DMS79 treated with DMSO at 0.1 percent for 48 hours (cell line): ENCODE data around the gene ANO2.

Experiments used
- DNase-seq: peaks from one replicate; lab custom pipeline; 2025; lab: John Stamatoyannopoulos, UW

ANO2 gene

GRCh38 chr12:5964913-5965900, 20.1 kb upstream of the ANO2 start:
- DNase-seq: no peak

- DNase-seq: no peak
Measured at GRCh38 chr12:5963515-5963914, 18.5 kb upstream of the ANO2 start.

- DNase-seq: no peak
Measured at GRCh38 chr12:5960783-5961182, 15.7 kb upstream of the ANO2 start.

GRCh38 chr12:5956987-5957386, 11.9 kb upstream of the ANO2 start:
- no peak for DNase-seq

- no peak for DNase-seq
Measured at GRCh38 chr12:5954661-5955060, 9.6 kb upstream of the ANO2 start.

DNA sequence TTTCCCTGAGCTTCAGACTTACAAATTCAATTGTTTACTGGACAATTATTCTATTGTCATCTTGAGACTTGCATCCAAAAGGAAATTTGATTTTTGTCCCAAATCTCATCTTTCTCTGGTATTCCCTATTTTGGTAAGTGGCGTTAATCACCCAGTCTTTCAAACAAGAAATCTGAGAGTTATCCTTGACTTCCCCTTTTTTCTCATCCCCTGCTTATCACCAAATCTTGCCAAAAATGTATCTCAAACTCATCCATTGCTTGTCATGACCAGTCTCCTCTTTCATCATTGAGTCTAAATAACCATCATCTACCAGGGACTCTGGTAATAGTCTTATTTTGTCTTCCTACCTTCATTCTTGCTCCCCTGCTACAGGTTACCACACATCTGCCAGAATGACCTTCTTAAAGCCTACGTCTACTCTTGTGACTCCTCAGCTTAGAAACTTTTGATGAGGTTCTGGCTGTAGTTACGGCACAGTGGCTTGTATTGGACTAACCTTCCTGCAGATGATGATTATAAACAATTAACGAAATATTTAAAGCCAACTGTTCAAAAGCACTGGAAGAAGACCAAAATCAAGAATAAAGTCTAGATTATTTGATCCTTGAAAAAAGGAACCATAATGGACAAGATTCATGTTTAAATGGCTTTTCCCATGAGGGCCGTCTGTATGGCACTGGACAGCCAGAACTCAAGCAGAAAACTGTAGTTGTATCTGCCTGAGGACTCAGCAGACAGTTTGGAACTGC, 9.0 kb upstream of the ANO2 start:
- no peak for DNase-seq

DNA sequence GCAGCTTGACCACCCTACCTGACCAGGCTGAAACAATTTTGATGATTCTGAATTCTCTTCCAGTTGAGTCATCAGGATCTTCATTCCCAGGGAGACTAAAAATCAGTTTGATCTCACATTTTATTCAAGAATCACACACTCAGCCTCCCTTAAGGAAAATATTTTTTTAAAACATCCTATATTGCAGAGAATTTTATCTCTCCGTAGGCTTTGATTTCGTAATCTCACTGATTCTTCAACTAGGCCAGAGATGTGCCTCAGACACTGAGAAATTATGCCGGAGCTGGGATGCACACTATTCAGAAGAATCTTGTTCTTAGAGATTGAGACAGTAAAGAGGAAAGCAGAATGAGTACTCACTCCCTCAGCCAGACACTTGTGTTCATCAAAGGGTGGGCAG, 7.0 kb upstream of the ANO2 start:
- no peak for DNase-seq

DNA sequence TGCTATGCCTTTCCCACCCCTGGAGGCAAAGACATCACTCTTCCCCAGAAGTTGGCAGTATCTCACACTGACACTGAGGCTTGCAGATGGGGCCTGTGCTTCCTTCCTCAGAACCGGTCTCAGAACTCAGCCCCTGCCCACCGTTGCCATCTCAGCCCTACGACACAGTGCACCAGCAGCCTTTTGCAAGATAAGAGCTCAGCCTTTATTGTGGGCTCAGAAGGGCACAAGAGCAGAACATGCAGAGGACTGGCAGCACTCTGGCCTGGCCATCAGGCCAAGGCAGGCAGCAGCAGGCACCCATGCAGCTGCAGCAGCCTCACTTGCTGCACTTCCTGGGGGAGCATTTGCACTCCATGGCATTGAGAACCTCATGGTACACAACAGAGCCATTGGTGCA, 3.6 kb upstream of the ANO2 start:
- no peak for DNase-seq

- no peak for DNase-seq
Measured at GRCh38 chr12:5947006-5947405, 1.9 kb upstream of the ANO2 start.

- no peak for DNase-seq
Measured at GRCh38 chr12:5946388-5946787, 1.3 kb upstream of the ANO2 start.

GRCh38 chr12:5944688-5945070, 380 bp downstream of the ANO2 start:
- peak; percentile 50 for DNase-seq

DNA sequence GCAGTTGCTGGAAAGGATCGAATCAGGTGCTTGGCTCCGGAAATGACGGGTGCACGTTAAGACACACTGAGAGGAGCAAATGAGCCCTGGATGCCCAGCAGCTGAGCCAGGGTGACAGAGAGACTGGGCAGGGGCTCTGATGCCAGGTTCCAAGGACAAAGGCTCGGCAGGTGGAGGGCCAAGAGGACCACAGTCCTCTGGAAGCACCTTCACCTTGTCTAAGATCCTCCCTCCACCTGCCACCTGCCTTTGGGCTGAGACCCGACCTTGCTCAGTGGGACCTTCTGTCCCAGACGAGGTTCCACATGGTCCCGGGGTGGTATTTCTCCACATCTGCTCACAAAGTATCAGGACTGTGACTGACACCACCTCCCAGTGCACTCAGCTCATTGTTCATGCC, 1.0 kb downstream of the ANO2 start:
- no peak for DNase-seq

GRCh38 chr12:5941907-5942306, 3.2 kb downstream of the ANO2 start:
- DNase-seq: no peak

GRCh38 chr12:5927732-5928516, 17.1 kb downstream of the ANO2 start:
- no peak for DNase-seq

- no peak for DNase-seq
Measured at GRCh38 chr12:5925646-5926045, 19.4 kb downstream of the ANO2 start.

DNA sequence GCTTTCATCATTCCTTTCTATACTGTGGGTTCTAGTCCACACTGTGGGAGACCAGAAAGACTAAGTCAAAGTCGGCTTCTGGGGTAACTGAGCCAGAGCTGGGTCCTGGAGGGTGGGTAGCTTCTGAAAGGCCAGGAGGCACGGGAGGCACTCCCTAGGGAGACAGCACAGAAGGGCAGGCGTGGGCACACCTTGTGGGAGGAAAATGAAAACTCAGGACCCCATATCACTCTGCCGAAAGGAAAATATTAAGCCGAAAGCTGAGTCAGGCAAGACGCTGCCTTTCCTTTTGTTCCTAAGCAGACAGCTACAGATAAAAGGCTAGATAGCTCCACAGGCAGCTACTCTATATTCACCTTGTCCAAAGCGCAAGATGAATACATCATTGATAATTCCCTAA, 20.7 kb downstream of the ANO2 start:
- DNase-seq: no peak

DNA sequence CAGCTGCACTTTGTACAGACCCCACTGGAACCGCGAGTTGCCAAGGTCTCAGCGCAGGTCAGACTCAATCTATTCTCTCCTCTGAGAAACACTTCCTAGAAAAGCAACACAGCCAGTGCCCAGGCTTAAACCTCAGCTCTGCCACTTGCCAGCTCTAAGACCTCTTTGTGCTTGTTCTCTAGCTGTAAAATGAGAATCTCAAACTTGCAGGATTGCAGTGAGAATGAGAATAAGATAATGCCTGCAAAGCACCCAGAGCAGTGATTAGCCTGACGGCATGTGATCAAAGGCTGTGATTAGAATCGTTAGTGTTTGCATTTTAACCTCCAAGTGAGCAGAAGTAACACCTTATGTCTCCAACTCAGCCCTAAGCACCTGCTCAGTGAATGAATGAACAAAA, 21.3 kb downstream of the ANO2 start:
- no peak for DNase-seq

- DNase-seq: no peak
Measured at GRCh38 chr12:5923043-5923605, 21.9 kb downstream of the ANO2 start.

- no peak for DNase-seq
Measured at GRCh38 chr12:5921966-5922899, 22.8 kb downstream of the ANO2 start.

DNA sequence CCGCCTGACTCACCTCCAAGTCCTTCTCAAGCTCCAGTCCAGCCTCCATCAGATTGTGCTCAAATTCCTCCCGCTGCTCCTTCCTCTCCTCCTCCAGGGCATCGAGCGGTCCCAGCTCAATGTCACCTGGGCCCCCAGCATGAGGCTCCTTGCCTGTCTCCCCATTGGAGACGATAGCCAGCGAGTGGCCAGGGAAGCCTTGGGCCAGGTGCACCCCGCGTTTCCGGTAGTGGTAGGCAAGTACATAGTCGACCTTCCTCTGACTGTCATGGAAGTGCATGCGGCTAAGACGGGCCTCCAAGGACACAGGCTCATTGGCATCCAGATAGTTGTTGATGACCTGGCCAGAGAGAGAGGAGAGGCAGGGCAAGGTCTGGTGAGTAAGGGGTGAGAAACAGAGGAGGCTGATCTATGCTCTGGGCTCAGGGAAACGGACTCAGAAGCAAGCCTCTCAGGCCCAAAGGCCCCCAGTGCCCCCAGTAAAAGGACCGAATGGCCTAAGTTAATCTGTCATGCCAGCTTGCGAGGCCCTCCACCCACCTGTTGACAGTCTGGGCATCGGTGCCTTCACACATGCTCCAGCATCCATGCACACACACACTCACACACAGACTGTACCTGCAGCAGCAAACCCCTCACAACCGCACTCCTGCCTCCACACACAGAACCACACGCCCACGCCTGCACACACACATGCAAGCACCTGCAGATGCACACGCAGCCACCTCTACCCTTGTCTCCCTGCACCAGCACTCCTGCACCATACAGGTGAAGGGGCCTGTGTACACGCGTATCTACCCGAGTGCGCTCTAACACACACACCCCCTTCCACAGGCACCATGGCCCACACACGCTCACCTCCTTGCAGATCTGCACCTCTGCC, 23.8 kb downstream of the ANO2 start:
- no peak for DNase-seq
